ENCODE data around the gene ARHGEF11. TPM values are rescaled to one million over a fixed set of nuclear protein-coding genes. Genes with fewer than 3 reads are reported as not detected.

Gene ARHGEF11
- total RNA-seq, 4 donors from 2014 or later = 29.3 to 76.3 (median 35.7) TPM

GRCh38 chr1:156958247-156958714, 87.3 kb downstream of the ARHGEF11 start:
- TF ChIP-seq, protein P1, sequence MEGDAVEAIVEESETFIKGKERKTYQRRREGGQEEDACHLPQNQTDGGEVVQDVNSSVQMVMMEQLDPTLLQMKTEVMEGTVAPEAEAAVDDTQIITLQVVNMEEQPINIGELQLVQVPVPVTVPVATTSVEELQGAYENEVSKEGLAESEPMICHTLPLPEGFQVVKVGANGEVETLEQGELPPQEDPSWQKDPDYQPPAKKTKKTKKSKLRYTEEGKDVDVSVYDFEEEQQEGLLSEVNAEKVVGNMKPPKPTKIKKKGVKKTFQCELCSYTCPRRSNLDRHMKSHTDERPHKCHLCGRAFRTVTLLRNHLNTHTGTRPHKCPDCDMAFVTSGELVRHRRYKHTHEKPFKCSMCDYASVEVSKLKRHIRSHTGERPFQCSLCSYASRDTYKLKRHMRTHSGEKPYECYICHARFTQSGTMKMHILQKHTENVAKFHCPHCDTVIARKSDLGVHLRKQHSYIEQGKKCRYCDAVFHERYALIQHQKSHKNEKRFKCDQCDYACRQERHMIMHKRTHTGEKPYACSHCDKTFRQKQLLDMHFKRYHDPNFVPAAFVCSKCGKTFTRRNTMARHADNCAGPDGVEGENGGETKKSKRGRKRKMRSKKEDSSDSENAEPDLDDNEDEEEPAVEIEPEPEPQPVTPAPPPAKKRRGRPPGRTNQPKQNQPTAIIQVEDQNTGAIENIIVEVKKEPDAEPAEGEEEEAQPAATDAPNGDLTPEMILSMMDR (IDR thresholded peaks at IDR 0.05; ENCODE audit: low read depth) = no peak

- TF ChIP-seq, protein P1 (IDR thresholded peaks at IDR 0.05; ENCODE audit: low read depth) = no peak
Measured at GRCh38 chr1:156957634-156958033, 87.9 kb downstream of the ARHGEF11 start.

DNA sequence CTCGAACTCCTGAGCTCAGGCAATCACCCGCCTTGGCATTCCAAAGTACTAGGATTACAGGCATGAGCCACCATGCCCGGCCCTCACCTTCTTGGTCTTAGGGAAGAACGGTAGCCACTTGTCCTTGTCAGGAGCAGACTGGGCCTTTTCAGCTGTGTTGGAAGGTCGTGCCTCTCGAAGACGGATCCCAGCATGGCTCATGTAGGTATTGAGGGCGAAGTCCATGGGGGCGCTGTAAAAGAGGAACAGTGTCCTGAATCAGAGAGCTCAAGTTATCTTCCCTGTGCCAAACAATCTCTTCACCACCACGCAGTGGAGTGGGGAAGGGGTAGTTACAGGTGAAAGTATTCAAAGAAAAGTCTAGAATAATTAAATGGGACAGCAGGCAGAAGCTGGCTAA, 89.2 kb downstream of the ARHGEF11 start:
- TF ChIP-seq, protein P1 (IDR thresholded peaks at IDR 0.05; ENCODE audit: low read depth) = no peak

DNA sequence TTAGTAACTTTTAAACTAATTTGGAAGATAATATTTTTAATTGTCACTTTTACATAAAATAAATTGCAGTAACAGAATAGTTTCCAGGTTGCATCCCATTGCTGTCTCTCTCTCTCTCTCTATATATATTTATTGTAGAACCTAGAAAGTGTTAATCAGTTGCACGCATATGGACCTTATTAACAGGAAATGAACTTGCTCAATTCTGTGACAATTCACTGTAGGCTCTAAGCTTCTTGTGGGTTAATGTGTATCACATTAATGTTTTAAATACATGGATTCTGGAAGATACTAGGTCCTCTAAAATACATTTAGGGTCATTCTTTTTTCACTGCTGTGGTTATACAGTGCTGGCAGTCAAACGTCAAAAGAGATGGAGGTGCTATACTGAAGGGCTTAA, 92.0 kb downstream of the ARHGEF11 start:
- TF ChIP-seq, protein P1 (IDR thresholded peaks at IDR 0.05; ENCODE audit: low read depth) = no peak

DNA sequence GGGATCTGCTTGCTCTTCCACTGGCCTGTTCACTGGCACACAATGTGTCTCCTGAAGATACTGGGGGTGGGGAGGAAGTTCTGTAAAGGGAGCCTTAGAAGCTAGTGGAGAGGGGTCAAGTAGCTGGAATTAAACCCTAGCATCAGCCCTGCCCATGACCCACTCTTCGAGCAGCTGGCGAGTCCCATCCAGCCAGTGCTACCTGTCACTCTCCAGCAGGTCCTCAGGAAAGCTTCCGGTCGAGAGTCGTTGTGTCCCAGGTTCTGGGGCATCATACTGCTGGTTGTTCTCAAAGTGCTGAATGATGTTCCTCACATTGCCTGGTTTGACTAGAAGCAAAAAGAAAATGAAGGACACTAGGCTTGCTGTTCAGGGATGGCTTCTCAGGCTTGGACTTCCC, 94.2 kb downstream of the ARHGEF11 start:
- TF ChIP-seq, protein P1 (IDR thresholded peaks at IDR 0.05; ENCODE audit: low read depth) = no peak

DNA sequence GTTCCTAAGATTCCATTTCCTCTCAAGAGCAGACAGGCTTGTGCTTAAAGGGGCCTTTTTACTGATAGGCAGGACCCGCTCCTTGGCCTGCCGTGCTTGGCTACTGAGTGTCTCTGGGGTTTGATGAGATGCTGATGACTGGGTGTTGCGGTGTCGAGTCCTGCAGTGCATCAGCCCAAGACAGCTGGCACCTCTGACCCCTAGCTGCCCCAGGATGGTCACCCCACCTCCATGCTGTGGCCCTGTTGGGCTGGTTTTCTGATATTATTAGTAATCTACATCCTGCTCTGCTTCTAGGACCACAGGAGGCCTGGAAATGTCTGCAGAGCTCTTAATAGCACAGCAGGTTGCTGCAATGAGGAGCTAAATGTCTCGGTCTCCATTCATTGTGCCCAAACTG, 96.4 kb downstream of the ARHGEF11 start:
- TF ChIP-seq, protein P1 (IDR thresholded peaks at IDR 0.05; ENCODE audit: low read depth) = no peak

DNA sequence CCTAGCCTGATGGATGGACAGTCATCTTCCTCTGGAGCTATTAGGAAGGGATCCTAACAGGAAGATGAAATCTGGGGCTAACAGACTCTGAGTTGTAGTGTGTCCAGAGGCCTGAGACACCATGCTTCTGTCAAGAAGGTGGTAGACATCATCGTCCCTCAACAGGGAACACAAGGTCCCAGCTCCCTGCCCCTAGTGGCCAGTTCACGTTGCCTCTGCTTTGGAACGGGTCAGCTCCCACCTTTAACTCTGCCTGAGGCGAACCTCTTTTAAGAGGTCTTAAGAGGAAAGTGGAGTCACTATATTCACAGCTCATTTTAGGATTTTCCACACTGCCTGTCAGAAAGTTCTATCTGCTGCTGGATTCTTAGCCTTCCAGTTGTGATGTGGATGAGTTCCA, 96.8 kb downstream of the ARHGEF11 start:
- TF ChIP-seq, protein P1 (IDR thresholded peaks at IDR 0.05; ENCODE audit: low read depth) = no peak
